Astrocyte (in vitro differentiated cells and primary cell): ENCODE results near the gene GIPC3. TPM values are rescaled to one million over a fixed set of nuclear protein-coding genes. Genes with fewer than 3 reads are reported as not detected.

Experiments
- DNase-seq: peaks from one replicate; pipeline ENCODE4 v3.0.0-alpha.2; 2010; ENCODE audit warnings: low read depth
- FAIRE-seq: peaks from 2 replicates; lab custom pipeline; 2011; peaks lifted over from hg19 to GRCh38; lab: Jason Lieb, UNC
- H2AFZ ChIP-seq: 2 replicates; pipeline ENCODE4 v1.6.0; 2012; ENCODE audit warnings: low read depth, low read length, inconsistent platforms
- H3K27ac ChIP-seq: 2 replicates; pipeline ENCODE4 v1.5.1; 2011; ENCODE audit warnings: low read depth, low read length, inconsistent platforms
- H3K27me3 ChIP-seq: 2 replicates; pipeline ENCODE4 v1.6.0; 2011; ENCODE audit warnings: low read length, inconsistent platforms; ENCODE audit not compliant: insufficient read depth
- H3K36me3 ChIP-seq: 2 replicates; pipeline ENCODE4 v1.5.1; 2011; ENCODE audit warnings: low read length, inconsistent platforms; ENCODE audit not compliant: insufficient read depth
- H3K4me1 ChIP-seq: 2 replicates; pipeline ENCODE4 v1.5.1; 2011; ENCODE audit warnings: low read length, inconsistent platforms; ENCODE audit not compliant: insufficient read depth
- H3K4me2 ChIP-seq: 2 replicates; pipeline ENCODE4 v1.6.0; 2012; ENCODE audit warnings: low read length, inconsistent platforms
- H3K4me3 ChIP-seq: 2 replicates; pipeline ENCODE4 v1.5.1; 2011; ENCODE audit warnings: low read depth, mild to moderate bottlenecking, low read length, inconsistent platforms; ENCODE audit not compliant: insufficient read depth
- H3K79me2 ChIP-seq: 2 replicates; pipeline ENCODE4 v1.6.0; 2012; ENCODE audit warnings: mild to moderate bottlenecking, low read length, inconsistent platforms; ENCODE audit not compliant: insufficient read depth
- H3K9ac ChIP-seq: 2 replicates; pipeline ENCODE4 v1.6.0; 2012; ENCODE audit warnings: mild to moderate bottlenecking, low read length, inconsistent platforms
- H3K9me3 ChIP-seq: 2 replicates; pipeline ENCODE4 v1.5.1; 2012; ENCODE audit warnings: low read depth, mild to moderate bottlenecking, low read length, inconsistent platforms; ENCODE audit not compliant: insufficient read depth
- H4K20me1 ChIP-seq: 2 replicates; pipeline ENCODE4 v1.6.0; 2012; ENCODE audit warnings: low read length, inconsistent platforms; ENCODE audit not compliant: insufficient read depth
- H3K27ac Mint-ChIP-seq: one replicate; pipeline ENCODE4 v1.8.0; 2021; ENCODE audit warnings: mild to moderate bottlenecking, mixed read lengths; ENCODE audit not compliant: unreplicated experiment
- H3K27me3 Mint-ChIP-seq: one replicate; pipeline ENCODE4 v1.8.0; 2021; ENCODE audit warnings: low read depth, mixed read lengths; ENCODE audit not compliant: unreplicated experiment
- H3K36me3 Mint-ChIP-seq: one replicate; pipeline ENCODE4 v1.8.0; 2021; ENCODE audit warnings: low read depth, mixed read lengths; ENCODE audit not compliant: unreplicated experiment
- H3K4me1 Mint-ChIP-seq: one replicate; pipeline ENCODE4 v1.8.0; 2021; ENCODE audit warnings: low read depth, mixed read lengths; ENCODE audit not compliant: unreplicated experiment
- H3K4me3 Mint-ChIP-seq: one replicate; pipeline ENCODE4 v1.8.0; 2021; ENCODE audit warnings: mild to moderate bottlenecking, moderate library complexity, mixed read lengths; ENCODE audit not compliant: unreplicated experiment
- H3K9me3 Mint-ChIP-seq: one replicate; pipeline ENCODE4 v1.8.0; 2021; ENCODE audit warnings: mild to moderate bottlenecking, mixed read lengths; ENCODE audit not compliant: unreplicated experiment
- EZH2 ChIP-seq: IDR thresholded peaks from 2 replicates; pipeline ENCODE4 v1.6.1; 2012; ENCODE audit warnings: mild to moderate bottlenecking, low read length, inconsistent platforms; ENCODE audit not compliant: insufficient read depth
- total RNA-seq: library from RNA; stranded (reverse); gene quantifications from 2 replicates; pipeline ENCODE4 v1.2.1, GENCODE V29; 2021
- TF ChIP-seq, protein P1 (sequence below): IDR thresholded peaks from 2 replicates; pipeline ENCODE4 v1.5.1; 2011; ENCODE audit warnings: low read depth, mild to moderate bottlenecking, inconsistent platforms, low read length, moderate library complexity; ENCODE audit not compliant: insufficient read depth

Gene GIPC3
- total RNA-seq, 1 donor from 2014 or later, result 0.09 TPM

DNA sequence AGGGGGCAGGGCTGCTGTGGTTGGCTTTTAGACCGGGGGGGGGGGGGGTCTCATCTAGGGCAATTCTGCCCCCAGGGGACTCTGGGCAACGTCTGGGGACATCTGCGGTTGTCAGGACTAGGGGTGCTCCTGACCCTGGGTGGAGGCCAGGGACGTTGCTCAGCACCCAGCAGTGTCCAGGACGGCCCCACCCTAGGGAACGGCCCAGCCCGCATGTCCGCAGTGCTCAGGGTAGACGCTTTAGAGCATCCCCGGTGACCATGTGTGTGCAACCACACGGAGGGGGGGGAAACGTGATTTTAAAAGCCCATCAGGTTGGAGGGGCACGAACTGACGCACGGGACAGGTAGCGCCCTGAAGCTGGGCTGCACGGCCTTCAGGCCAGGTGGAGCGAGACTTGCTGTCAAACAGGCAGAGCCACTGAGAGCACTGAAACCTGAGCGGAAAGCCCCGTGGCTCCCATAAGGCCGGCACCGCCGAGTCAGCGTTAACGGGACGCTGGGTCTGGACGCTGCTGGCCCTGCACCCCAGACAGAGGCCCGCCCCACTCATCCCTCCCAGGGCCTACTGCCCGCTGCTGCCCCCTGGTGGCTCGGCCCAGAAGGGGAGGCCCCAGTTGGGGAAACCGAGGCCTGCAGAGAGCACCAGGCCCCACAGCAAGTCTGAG is 33.0 kb downstream of the GIPC3 start:
- Mint-ChIP-seq H3K4me1 (no peaks in the 10 kb centered on the region), H3K36me3 (peaks cover 6% of the 10 kb centered on the region), H3K27me3 (no peaks in the 10 kb centered on the region), H3K9me3 (no peaks in the 10 kb centered on the region), H3K27ac (peak overlapping the region; percentile 47), H3K4me3 (no peak overlapping the region)
- Histone ChIP-seq H4K20me1 (peaks cover 6% of the 10 kb centered on the region), H2AFZ (no peak overlapping the region), H3K36me3 (no peaks in the 10 kb centered on the region), H3K4me3 (no peak overlapping the region), H3K9ac (no peak overlapping the region), H3K4me1 (no peaks in the 10 kb centered on the region), H3K9me3 (no peaks in the 10 kb centered on the region), H3K27me3 (no peaks in the 10 kb centered on the region), H3K4me2 (no peak overlapping the region), H3K27ac (no peak overlapping the region), H3K79me2 (peaks cover 5% of the 10 kb centered on the region)
- DNase-seq (no peak), FAIRE-seq (no peak)
- TF ChIP-seq EZH2, result no peak
- TF ChIP-seq, protein P1, sequence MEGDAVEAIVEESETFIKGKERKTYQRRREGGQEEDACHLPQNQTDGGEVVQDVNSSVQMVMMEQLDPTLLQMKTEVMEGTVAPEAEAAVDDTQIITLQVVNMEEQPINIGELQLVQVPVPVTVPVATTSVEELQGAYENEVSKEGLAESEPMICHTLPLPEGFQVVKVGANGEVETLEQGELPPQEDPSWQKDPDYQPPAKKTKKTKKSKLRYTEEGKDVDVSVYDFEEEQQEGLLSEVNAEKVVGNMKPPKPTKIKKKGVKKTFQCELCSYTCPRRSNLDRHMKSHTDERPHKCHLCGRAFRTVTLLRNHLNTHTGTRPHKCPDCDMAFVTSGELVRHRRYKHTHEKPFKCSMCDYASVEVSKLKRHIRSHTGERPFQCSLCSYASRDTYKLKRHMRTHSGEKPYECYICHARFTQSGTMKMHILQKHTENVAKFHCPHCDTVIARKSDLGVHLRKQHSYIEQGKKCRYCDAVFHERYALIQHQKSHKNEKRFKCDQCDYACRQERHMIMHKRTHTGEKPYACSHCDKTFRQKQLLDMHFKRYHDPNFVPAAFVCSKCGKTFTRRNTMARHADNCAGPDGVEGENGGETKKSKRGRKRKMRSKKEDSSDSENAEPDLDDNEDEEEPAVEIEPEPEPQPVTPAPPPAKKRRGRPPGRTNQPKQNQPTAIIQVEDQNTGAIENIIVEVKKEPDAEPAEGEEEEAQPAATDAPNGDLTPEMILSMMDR, result peak; percentile 43

DNA sequence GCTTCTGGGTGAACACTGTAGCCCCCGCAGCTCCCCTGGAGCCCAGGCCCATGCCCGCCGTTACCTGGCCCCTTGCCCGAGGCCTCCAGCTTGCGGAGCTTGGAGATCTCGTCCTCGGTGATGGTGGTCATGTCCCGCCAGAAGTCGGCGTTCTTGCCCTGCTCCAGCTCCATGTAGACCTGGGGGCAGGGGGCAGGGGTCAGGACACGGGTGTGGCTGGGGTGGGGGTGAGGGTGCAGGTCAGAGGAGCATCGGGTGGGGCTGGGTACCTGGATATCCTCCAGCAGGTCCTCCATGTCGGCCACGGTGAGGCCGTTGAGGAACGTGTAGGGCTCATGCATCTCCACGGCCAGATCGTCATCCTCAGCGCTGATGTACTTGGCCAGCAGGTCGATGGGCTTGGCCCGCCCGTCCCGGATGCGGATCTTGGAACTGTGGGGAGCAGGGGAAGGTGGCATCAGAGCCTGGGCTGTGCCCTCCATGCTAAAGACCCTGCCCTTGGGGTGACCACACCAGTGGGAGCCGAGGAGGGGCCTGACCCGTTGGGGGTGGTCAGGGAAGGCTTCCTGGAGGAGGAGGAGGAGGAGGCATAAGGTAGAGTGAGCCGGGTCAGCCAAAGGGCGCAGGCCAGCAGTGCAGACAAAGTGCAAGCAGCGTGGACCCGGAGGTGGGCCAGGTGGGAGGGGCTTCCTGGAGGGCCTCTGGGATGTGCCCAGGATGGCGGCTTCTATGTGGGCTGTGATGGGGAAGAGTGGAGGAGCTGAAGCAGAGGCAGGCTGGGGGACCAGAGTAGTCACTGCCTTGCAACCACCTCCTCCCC is 33.7 kb downstream of the GIPC3 start:
- Histone ChIP-seq H3K4me2 (no peak overlapping the region), H2AFZ (no peak overlapping the region), H4K20me1 (peaks cover 7% of the 10 kb centered on the region), H3K27me3 (no peaks in the 10 kb centered on the region), H3K27ac (no peak overlapping the region), H3K4me1 (no peaks in the 10 kb centered on the region), H3K36me3 (no peaks in the 10 kb centered on the region), H3K79me2 (peaks cover 12% of the 10 kb centered on the region), H3K4me3 (no peak overlapping the region), H3K9ac (no peak overlapping the region), H3K9me3 (no peaks in the 10 kb centered on the region)
- Mint-ChIP-seq H3K4me3 (no peak overlapping the region), H3K36me3 (peaks cover 6% of the 10 kb centered on the region), H3K27me3 (no peaks in the 10 kb centered on the region), H3K4me1 (no peaks in the 10 kb centered on the region), H3K9me3 (no peaks in the 10 kb centered on the region), H3K27ac (peak overlapping the region; percentile 7)
- no peak for TF ChIP-seq EZH2
- TF ChIP-seq, protein P1, result no peak
- no peak for FAIRE-seq
- no peak for DNase-seq
